Head of caudate nucleus (tissue), 42 donors: ENCODE measurements around the gene GPR153.
"Not testable (repeated sequence)": the region's sequence is repeated elsewhere in the genome, so short reads cannot be mapped to it uniquely, and the experiment has no call there.

ENCODE experiments used
- DNase-seq, 42 donors: peaks; one replicate each; pipeline versions ENCODE4 v3.0.0 to v3.0.0-alpha.2; 2020 to 2021; ENCODE audit warnings: mixed read lengths in 7 of 42
- intact Hi-C: fragments of 100-400 bp; cut with DNase I; formaldehyde crosslinking; loops from one replicate; pipeline ENCODE4 v1.15.0; 2022

GPR153 gene

GRCh38 chr1:6260961-6261614 is at the start of gene GPR153:
TSS of gene GPR153 (minus strand) at chr1:6261098. CDS start at chr1:6254905, 6,193 bp downstream.
- DNase-seq: peak in 23 of 42 donors; percentile 16 to 65 (median 34)
- intact Hi-C loops: no loop called here

GRCh38 chr1:6310116-6310848 is 49.4 kb upstream of the GPR153 start:
- intact Hi-C loops: no loop called here

GRCh38 chr1:6309564-6309963 is 48.7 kb upstream of the GPR153 start:
- DNase-seq: no peak
- intact Hi-C loops: no loop called here

More at GRCh38 chr1:6310116-6310848, 49.4 kb upstream of the GPR153 start:
- no peak for DNase-seq

GRCh38 chr1:6308449-6308848 is 47.6 kb upstream of the GPR153 start:
- DNase-seq: no peak
- intact Hi-C loops: no loop called here

GRCh38 chr1:6307682-6308081 is 46.8 kb upstream of the GPR153 start:
- intact Hi-C loops, DNase-seq: not testable (repeated sequence)

GRCh38 chr1:6307099-6307498 is 46.2 kb upstream of the GPR153 start:
- intact Hi-C loops: no loop called here
- DNase-seq: no peak

- DNase-seq: peak; percentile 4 to 84 (median 60)
- intact Hi-C loops: no loop called here
Observed at GRCh38 chr1:6303397-6304012, 42.6 kb upstream of the GPR153 start.

- intact Hi-C loops: no loop called here
- no peak for DNase-seq
Observed at GRCh38 chr1:6302568-6302967, 41.7 kb upstream of the GPR153 start.

GRCh38 chr1:6301526-6301925 is 40.6 kb upstream of the GPR153 start:
- intact Hi-C loops: no loop called here
- no peak for DNase-seq

GRCh38 chr1:6300342-6301048 is 39.6 kb upstream of the GPR153 start:
- DNase-seq: no peak
- intact Hi-C loops: no loop called here

GRCh38 chr1:6299557-6300165 is 38.8 kb upstream of the GPR153 start:
- intact Hi-C loops: no loop called here

GRCh38 chr1:6298940-6299465 is 38.1 kb upstream of the GPR153 start:
- no peak for DNase-seq
- intact Hi-C loops: no loop called here

More at GRCh38 chr1:6299557-6300165, 38.8 kb upstream of the GPR153 start:
- no peak for DNase-seq

- no peak for DNase-seq
- intact Hi-C loops: no loop called here
Observed at GRCh38 chr1:6298530-6298929, 37.6 kb upstream of the GPR153 start.

- intact Hi-C loops: no loop called here
- DNase-seq: no peak
Observed at GRCh38 chr1:6295910-6296309, 35.0 kb upstream of the GPR153 start.

- no peak for DNase-seq
- intact Hi-C loops: no loop called here
Observed at GRCh38 chr1:6294890-6295556, 34.1 kb upstream of the GPR153 start.

- DNase-seq: no peak
- intact Hi-C loops: no loop called here
Observed at GRCh38 chr1:6294080-6294889, 33.4 kb upstream of the GPR153 start.

GRCh38 chr1:6292102-6292501 is 31.2 kb upstream of the GPR153 start:
- intact Hi-C loops: no loop called here
- DNase-seq: peak in 1 of 42 donors; percentile 9

- DNase-seq: no peak
Observed at GRCh38 chr1:6288665-6289064, 27.8 kb upstream of the GPR153 start.

More at GRCh38 chr1:6288665-6289064, 27.8 kb upstream of the GPR153 start:
- intact Hi-C loops: no loop called here
